ENCODE data around the gene DPP6. TPM values are rescaled to one million over a fixed set of nuclear protein-coding genes. Genes with fewer than 3 reads are reported as not detected.

The DPP6 gene
- polyA plus RNA-seq, 2 of the 4 experiments (the other 2 are of a cell fraction) = not detected

- ChIA-PET CTCF (interaction anchor here (1.0 to 2.1 kb wide), 4 partner anchors 9 to 446 kb away, joined by 3 to 13 read pairs (median 4); no protein-coding TSS in a partner anchor), POLR2A (no interaction called here)
- FAIRE-seq (no peak), ATAC-seq (no peak; a peak in 1 of 6 replicates), DNase-seq (ENCODE audit: low read depth in 1 of 2, low spot score in 1 of 2) (no peak)
- Histone ChIP-seq H3K9me3 (no peaks in the 10 kb centered on the region), H3K4me3 (no peak overlapping the region), H3K4me2 (no peak overlapping the region), H3K4me1 (no peaks in the 10 kb centered on the region), H3K27ac (no peak overlapping the region)
- WGBS (ENCODE audit: missing lambda C conversion rate) = 49% methylated on average over 23 of the region's 24 CpGs
- TF ChIP-seq KDM1A (IDR thresholded peaks at IDR 0.05; ENCODE audit: low read depth) = no peak
- TF ChIP-seq HES2 (IDR thresholded peaks at IDR 0.05) = no peak
- TF ChIP-seq NFE2L2 (conservative IDR thresholded peaks at IDR 0.05; ENCODE audit: low read length) = no peak
- no peak for TF ChIP-seq HOXB13 (CRISPR knock-in tag; IDR thresholded peaks at IDR 0.05; ENCODE audit: low read depth)
- no peak for TF ChIP-seq EHF (CRISPR knock-in tag; IDR thresholded peaks at IDR 0.05)
- TF ChIP-seq CEBPB (IDR thresholded peaks at IDR 0.05) = no peak
- TF ChIP-seq POLR2AphosphoS2 (conservative IDR thresholded peaks at IDR 0.05; ENCODE audit: low read length) = no peak
- no peak for TF ChIP-seq EHMT2 (IDR thresholded peaks at IDR 0.05; ENCODE audit: low read depth)
- TF ChIP-seq ATOH8 (CRISPR knock-in tag; IDR thresholded peaks at IDR 0.05; ENCODE audit: low read depth) = no peak
Observed at GRCh38 chr7:154898973-154899855, 847.0 kb downstream of the DPP6 start.

- CTCF ChIA-PET = interaction anchor here (1.0 to 2.1 kb wide), 3 partner anchors 8 to 28 kb away, joined by 3 to 13 read pairs (median 5); no protein-coding TSS in a partner anchor
- no peak for TF ChIP-seq TP53 (CRISPR knock-in tag; IDR thresholded peaks at IDR 0.05)
- no peak for TF ChIP-seq REST (IDR thresholded peaks at IDR 0.05)
- TF ChIP-seq HDAC2 (IDR thresholded peaks at IDR 0.05) = no peak
- no peak for TF ChIP-seq ZFP36 (IDR thresholded peaks at IDR 0.05; ENCODE audit: borderline replicate concordance, partially characterized antibody)
- no peak for TF ChIP-seq ZSCAN20 (CRISPR knock-in tag; IDR thresholded peaks at IDR 0.05)
- no peak for TF ChIP-seq EP300 (IDR thresholded peaks at IDR 0.05)
- no peak for TF ChIP-seq PBX3 (IDR thresholded peaks at IDR 0.05)
- FAIRE-seq (no peak), ATAC-seq (no peak), DNase-seq (ENCODE audit: low read depth in 1 of 2, low spot score in 1 of 2) (no peak)
- no peak overlapping the region for H3K4me3 ChIP-seq
- no peak overlapping the region for H3K27ac ChIP-seq
- H3K4me1 ChIP-seq = no peaks in the 10 kb centered on the region
- no peaks in the 10 kb centered on the region for H3K9me3 ChIP-seq
- H3K4me2 ChIP-seq = no peak overlapping the region
- WGBS (ENCODE audit: missing lambda C conversion rate) = 34% methylated on average over 5 of the region's 5 CpGs
- POLR2A ChIA-PET = no interaction called here
Observed at GRCh38 chr7:154899862-154900261, 847.7 kb downstream of the DPP6 start.
